Measurements from ENCODE around the gene MGAT4C. TPM values are rescaled to one million over a fixed set of nuclear protein-coding genes. Genes with fewer than 3 reads are reported as not detected.

The MGAT4C gene
- total and polyA plus RNA-seq, 2 experiments from 2014 or later, result 4.5 to 4.7 TPM

- TF ChIP-seq, protein P1, sequence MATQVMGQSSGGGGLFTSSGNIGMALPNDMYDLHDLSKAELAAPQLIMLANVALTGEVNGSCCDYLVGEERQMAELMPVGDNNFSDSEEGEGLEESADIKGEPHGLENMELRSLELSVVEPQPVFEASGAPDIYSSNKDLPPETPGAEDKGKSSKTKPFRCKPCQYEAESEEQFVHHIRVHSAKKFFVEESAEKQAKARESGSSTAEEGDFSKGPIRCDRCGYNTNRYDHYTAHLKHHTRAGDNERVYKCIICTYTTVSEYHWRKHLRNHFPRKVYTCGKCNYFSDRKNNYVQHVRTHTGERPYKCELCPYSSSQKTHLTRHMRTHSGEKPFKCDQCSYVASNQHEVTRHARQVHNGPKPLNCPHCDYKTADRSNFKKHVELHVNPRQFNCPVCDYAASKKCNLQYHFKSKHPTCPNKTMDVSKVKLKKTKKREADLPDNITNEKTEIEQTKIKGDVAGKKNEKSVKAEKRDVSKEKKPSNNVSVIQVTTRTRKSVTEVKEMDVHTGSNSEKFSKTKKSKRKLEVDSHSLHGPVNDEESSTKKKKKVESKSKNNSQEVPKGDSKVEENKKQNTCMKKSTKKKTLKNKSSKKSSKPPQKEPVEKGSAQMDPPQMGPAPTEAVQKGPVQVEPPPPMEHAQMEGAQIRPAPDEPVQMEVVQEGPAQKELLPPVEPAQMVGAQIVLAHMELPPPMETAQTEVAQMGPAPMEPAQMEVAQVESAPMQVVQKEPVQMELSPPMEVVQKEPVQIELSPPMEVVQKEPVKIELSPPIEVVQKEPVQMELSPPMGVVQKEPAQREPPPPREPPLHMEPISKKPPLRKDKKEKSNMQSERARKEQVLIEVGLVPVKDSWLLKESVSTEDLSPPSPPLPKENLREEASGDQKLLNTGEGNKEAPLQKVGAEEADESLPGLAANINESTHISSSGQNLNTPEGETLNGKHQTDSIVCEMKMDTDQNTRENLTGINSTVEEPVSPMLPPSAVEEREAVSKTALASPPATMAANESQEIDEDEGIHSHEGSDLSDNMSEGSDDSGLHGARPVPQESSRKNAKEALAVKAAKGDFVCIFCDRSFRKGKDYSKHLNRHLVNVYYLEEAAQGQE (IDR thresholded peaks at IDR 0.05; ENCODE audit: unreplicated experiment), result no peak
- no peak for TF ChIP-seq EZH2 (IDR thresholded peaks at IDR 0.05; ENCODE audit: low read depth, unreplicated experiment)
- TF ChIP-seq ZNF331 (CRISPR knock-in tag; IDR thresholded peaks at IDR 0.05; ENCODE audit: low read depth), result no peak
- no peak for TF ChIP-seq ZNF114 (CRISPR knock-in tag; IDR thresholded peaks at IDR 0.05)
- TF ChIP-seq ZNF462 (CRISPR knock-in tag; IDR thresholded peaks at IDR 0.05), result no peak
- no peak for TF ChIP-seq STAT1 (IDR thresholded peaks at IDR 0.05; ENCODE audit: unreplicated experiment)
Observed at GRCh38 chr12:86196465-86196864, 59.7 kb downstream of the MGAT4C start (continued).

DNA sequence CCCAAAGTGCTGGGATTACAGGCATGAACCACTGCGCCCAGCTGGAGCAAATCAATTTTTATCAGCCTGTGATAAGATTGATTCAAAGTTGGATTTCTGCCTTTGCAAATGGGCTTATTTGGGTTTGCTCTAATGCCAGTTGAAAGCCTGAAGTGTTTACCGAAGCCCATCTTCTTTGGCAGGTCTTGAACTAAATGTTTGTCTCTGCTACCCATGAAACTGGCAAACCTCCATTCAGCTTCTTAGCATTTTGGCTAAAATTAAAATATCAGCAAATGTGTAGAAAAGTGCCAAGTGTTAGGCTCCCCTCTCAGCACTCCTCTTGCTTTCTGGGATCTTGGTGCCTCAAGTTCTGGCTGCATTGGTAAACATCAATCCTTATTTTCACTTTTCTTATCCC, 61.5 kb downstream of the MGAT4C start:
- Histone ChIP-seq H3K4me3 (no peak overlapping the region), H3K27ac (ENCODE audit: low read depth) (no peak overlapping the region), H3K4me1 (ENCODE audit: insufficient read depth) (no peaks in the 10 kb centered on the region), H3K9me2 (ENCODE audit: insufficient read depth) (no peaks in the 10 kb centered on the region), H3F3A (replicated peaks; ENCODE audit: low read depth) (no peaks in the 10 kb centered on the region), H3K27me3 (ENCODE audit: insufficient read depth) (no peaks in the 10 kb centered on the region), H2AFZ (no peak overlapping the region), H4K20me1 (replicated peaks; ENCODE audit: insufficient read depth) (no peaks in the 10 kb centered on the region), H3K36me3 (ENCODE audit: insufficient read depth) (no peaks in the 10 kb centered on the region), H3K4me2 (no peak overlapping the region), H3K79me2 (replicated peaks; ENCODE audit: insufficient read depth) (no peaks in the 10 kb centered on the region)
- H3K4me3 Mint-ChIP-seq, result no peak overlapping the region
- no peak for DNase-seq (ENCODE audit: low spot score)
- H3K27ac Mint-ChIP-seq, result no peak overlapping the region
- no peaks in the 10 kb centered on the region; the same call in 2 of the 3 replicates for H3K4me1 Mint-ChIP-seq
- no peaks in the 10 kb centered on the region for H3K36me3 Mint-ChIP-seq (ENCODE audit: low read depth)
- H3K27me3 Mint-ChIP-seq (ENCODE audit: insufficient read depth, low read depth, poor library complexity), result no peaks in the 10 kb centered on the region
- no peak for ATAC-seq
- H3K9me3 Mint-ChIP-seq, result no peaks in the 10 kb centered on the region
- no peak for TF ChIP-seq ZNF462 (CRISPR knock-in tag; IDR thresholded peaks at IDR 0.05)

Measured in GM23338 (cell line).